Liver (tissue), 9 donors: Measurements from ENCODE around the gene NPHS2. TPM values are rescaled to one million over a fixed set of nuclear protein-coding genes. Genes with fewer than 3 reads are reported as not detected.

Experiments used
- DNase-seq: peaks from one replicate; pipeline ENCODE4 v3.0.0-alpha.2; 2017; ENCODE audit warnings: low spot score
- H3K27ac ChIP-seq, 2 donors: one replicate each; pipeline ENCODE4 v1.7.0; 2013; ENCODE audit warnings: inconsistent platforms in 2 of 2, low read length in 2 of 2, control low read depth in 1 of 2, low read depth in 1 of 2, mild to moderate bottlenecking in 1 of 2
- H3K27me3 ChIP-seq, 4 donors: one replicate each; pipeline versions ENCODE4 v1.6.1 to v1.7.0; 2013; ENCODE audit warnings: low read length in 3 of 4, inconsistent platforms in 1 of 4, mild to moderate bottlenecking in 1 of 4, moderate library complexity in 1 of 4; ENCODE audit not compliant: control insufficient read depth in 4 of 4, insufficient read depth in 4 of 4
- H3K36me3 ChIP-seq, 4 donors: one replicate each; pipeline versions ENCODE4 v1.6.1 to v1.7.0; 2013; ENCODE audit warnings: low read length in 3 of 4, mild to moderate bottlenecking in 3 of 4, low read depth in 1 of 4, moderate library complexity in 1 of 4; ENCODE audit not compliant: control insufficient read depth in 4 of 4, insufficient read depth in 3 of 4
- H3K4me1 ChIP-seq, 4 donors: one replicate each; pipeline versions ENCODE4 v1.6.1 to v1.7.0; 2013; ENCODE audit warnings: low read length in 3 of 4, mild to moderate bottlenecking in 3 of 4, moderate library complexity in 1 of 4; ENCODE audit not compliant: control insufficient read depth in 4 of 4, insufficient read depth in 4 of 4
- H3K4me3 ChIP-seq, 3 donors: one replicate each; pipeline versions ENCODE4 v1.6.1 to v1.7.0; 2013; ENCODE audit warnings: low read length in 3 of 3, control low read depth in 1 of 3, low read depth in 1 of 3, mild to moderate bottlenecking in 1 of 3
- H3K9ac ChIP-seq, 2 donors: one replicate each; pipeline ENCODE4 v1.7.0; 2013; ENCODE audit warnings: low read length in 2 of 2, mild to moderate bottlenecking in 2 of 2, moderate library complexity in 2 of 2, control low read depth in 1 of 2, low read depth in 1 of 2
- H3K9me3 ChIP-seq, 4 donors: one replicate each; pipeline versions ENCODE4 v1.6.1 to v1.7.0; 2013; ENCODE audit warnings: low read length in 3 of 4; ENCODE audit not compliant: control insufficient read depth in 4 of 4
- EGR1 ChIP-seq, 2 donors: IDR thresholded peaks; 2 replicates each; pipeline ENCODE4 v1.6.1; 2016 to 2018; ENCODE audit warnings: antibody characterized with exemption in 2 of 2, low read depth in 2 of 2
- FOXA1 ChIP-seq: IDR thresholded peaks from 2 replicates; pipeline ENCODE4 v1.6.1; 2016; ENCODE audit warnings: antibody characterized with exemption
- FOXA2 ChIP-seq: IDR thresholded peaks from 2 replicates; pipeline ENCODE4 v1.6.1; 2016; ENCODE audit warnings: antibody characterized with exemption
- GABPA ChIP-seq, 2 donors: IDR thresholded peaks in 1 of 2; conservative IDR thresholded peaks in 1 of 2; 2 replicates each; pipeline ENCODE4 v1.6.1; 2016; ENCODE audit warnings: antibody characterized with exemption in 2 of 2, mild to moderate bottlenecking in 1 of 2, moderate library complexity in 1 of 2
- JUND ChIP-seq, 2 donors: IDR thresholded peaks; 2 replicates each; pipeline ENCODE4 v1.6.1; 2016; ENCODE audit warnings: antibody characterized with exemption in 2 of 2
- NR2F2 ChIP-seq: IDR thresholded peaks from 2 replicates; pipeline ENCODE4 v1.6.1; 2016; ENCODE audit warnings: antibody characterized with exemption
- RAD21 ChIP-seq, 2 donors: IDR thresholded peaks; 2 replicates each; pipeline ENCODE4 v1.6.1; 2016; ENCODE audit warnings: antibody characterized with exemption in 2 of 2, mild to moderate bottlenecking in 2 of 2
- RXRA ChIP-seq, 2 donors: IDR thresholded peaks; 2 replicates each; pipeline ENCODE4 v1.6.1; 2017 to 2018; ENCODE audit warnings: antibody characterized with exemption in 2 of 2, mild to moderate bottlenecking in 1 of 2
- SP1 ChIP-seq: IDR thresholded peaks from 2 replicates; pipeline ENCODE4 v1.6.1; 2018; ENCODE audit warnings: antibody characterized with exemption, mild to moderate bottlenecking
- TAF1 ChIP-seq: conservative IDR thresholded peaks from 2 replicates; pipeline ENCODE4 v1.6.1; 2016; ENCODE audit warnings: antibody characterized with exemption, mild to moderate bottlenecking
- YY1 ChIP-seq: IDR thresholded peaks from 2 replicates; pipeline ENCODE4 v1.6.1; 2016; ENCODE audit warnings: antibody characterized with exemption, mild to moderate bottlenecking
- WGBS: extraction: QIAGEN DNeasy Blood & Tissue Kit; methylation state at CpG from one replicate; pipeline ENCODE4 v1.1.7; 2013; 5-methylcytosine and 5-hydroxymethylcytosine counted together
- polyA plus RNA-seq, 2 donors: library from polyadenylated mRNA; stranded (reverse) in 1 of 2; unstranded in 1 of 2; fragments of 200-250 nt in 1 of 2; fragments of >200 nt in 1 of 2; fragmentation: Nextera tagmentation in 1 of 2; extraction: Ambion mirVana in 1 of 2; gene quantifications; one replicate each; pipeline versions ENCODE4 v1.2.1 to v1.2.3, GENCODE V29; 2013 to 2015
- total RNA-seq, 2 donors: library from RNA; depleted of rRNA; stranded (reverse); fragments of >200 nt; gene quantifications; one replicate each; pipeline ENCODE4 v1.2.3, GENCODE V29; 2014
- TF ChIP-seq, protein P1 (sequence below): IDR thresholded peaks from 2 replicates; pipeline ENCODE4 v1.6.1; 2016; ENCODE audit warnings: antibody characterized with exemption
- TF ChIP-seq, protein P2 (sequence below): IDR thresholded peaks from 2 replicates; pipeline ENCODE4 v1.6.1; 2016; ENCODE audit warnings: antibody characterized with exemption
- TF ChIP-seq, protein P3 (sequence below): fragments of 150-350 bp; IDR thresholded peaks from 2 replicates; pipeline ENCODE4 v1.5.1; 2017; ENCODE audit warnings: improper control_type of control experiment, low read depth, low read length; ENCODE audit not compliant: missing input control
- TF ChIP-seq, protein P4 (sequence below): IDR thresholded peaks from 2 replicates; pipeline ENCODE4 v1.6.1; 2016; ENCODE audit warnings: antibody characterized with exemption
- TF ChIP-seq, protein P5 (sequence below): IDR thresholded peaks from 2 replicates; pipeline ENCODE4 v1.6.1; 2016; ENCODE audit warnings: antibody characterized with exemption, mild to moderate bottlenecking
- donor health status: healthy.
- donor health status: healthy.
- donor health status: healthy.
- donor health status: healthy.
- donor health status: healthy.

The NPHS2 gene
- total and polyA plus RNA-seq, 4 donors, result not detected

DNA sequence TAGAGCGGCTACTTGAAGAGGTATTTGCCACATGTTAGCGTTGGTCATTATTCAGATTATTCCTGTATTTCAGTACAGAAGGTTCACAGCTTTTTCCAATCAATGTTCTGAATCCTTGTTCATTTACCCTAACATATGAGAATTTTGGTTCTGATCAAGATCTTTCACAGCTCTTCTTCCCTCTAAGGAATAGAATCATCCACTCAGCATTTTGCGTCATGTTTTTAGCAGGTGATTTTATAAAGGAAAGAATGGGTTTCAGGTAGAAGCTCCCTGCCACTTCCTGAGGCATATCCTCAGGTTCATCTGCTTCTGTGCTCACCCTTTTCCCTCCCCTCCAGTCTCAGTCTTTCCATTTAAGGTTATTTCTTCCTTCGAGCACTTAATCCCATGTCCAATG is 66.4 kb downstream of the NPHS2 start:
- no peak for DNase-seq
- 84% methylated on average over 4 of the region's 4 CpGs for whole genome bisulfite sequencing
- Histone ChIP-seq H3K27me3 (no peaks in the 10 kb centered on the region), H3K9ac (no peak overlapping the region), H3K9me3 (no peaks in the 10 kb centered on the region), H3K4me1 (no peaks in the 10 kb centered on the region), H3K27ac (no peak overlapping the region), H3K4me3 (no peak overlapping the region), H3K36me3 (no peaks in the 10 kb centered on the region)
- TF ChIP-seq YY1, result no peak
- no peak for TF ChIP-seq RXRA (IDR thresholded peaks at IDR 0.05)
- TF ChIP-seq, protein P1, sequence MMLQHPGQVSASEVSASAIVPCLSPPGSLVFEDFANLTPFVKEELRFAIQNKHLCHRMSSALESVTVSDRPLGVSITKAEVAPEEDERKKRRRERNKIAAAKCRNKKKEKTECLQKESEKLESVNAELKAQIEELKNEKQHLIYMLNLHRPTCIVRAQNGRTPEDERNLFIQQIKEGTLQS, result no peak
- TF ChIP-seq, protein P2, sequence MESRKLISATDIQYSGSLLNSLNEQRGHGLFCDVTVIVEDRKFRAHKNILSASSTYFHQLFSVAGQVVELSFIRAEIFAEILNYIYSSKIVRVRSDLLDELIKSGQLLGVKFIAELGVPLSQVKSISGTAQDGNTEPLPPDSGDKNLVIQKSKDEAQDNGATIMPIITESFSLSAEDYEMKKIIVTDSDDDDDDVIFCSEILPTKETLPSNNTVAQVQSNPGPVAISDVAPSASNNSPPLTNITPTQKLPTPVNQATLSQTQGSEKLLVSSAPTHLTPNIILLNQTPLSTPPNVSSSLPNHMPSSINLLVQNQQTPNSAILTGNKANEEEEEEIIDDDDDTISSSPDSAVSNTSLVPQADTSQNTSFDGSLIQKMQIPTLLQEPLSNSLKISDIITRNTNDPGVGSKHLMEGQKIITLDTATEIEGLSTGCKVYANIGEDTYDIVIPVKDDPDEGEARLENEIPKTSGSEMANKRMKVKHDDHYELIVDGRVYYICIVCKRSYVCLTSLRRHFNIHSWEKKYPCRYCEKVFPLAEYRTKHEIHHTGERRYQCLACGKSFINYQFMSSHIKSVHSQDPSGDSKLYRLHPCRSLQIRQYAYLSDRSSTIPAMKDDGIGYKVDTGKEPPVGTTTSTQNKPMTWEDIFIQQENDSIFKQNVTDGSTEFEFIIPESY, result no peak
- TF ChIP-seq NR2F2, result no peak
- TF ChIP-seq TAF1, result no peak
- TF ChIP-seq FOXA1, result no peak
- TF ChIP-seq, protein P3, sequence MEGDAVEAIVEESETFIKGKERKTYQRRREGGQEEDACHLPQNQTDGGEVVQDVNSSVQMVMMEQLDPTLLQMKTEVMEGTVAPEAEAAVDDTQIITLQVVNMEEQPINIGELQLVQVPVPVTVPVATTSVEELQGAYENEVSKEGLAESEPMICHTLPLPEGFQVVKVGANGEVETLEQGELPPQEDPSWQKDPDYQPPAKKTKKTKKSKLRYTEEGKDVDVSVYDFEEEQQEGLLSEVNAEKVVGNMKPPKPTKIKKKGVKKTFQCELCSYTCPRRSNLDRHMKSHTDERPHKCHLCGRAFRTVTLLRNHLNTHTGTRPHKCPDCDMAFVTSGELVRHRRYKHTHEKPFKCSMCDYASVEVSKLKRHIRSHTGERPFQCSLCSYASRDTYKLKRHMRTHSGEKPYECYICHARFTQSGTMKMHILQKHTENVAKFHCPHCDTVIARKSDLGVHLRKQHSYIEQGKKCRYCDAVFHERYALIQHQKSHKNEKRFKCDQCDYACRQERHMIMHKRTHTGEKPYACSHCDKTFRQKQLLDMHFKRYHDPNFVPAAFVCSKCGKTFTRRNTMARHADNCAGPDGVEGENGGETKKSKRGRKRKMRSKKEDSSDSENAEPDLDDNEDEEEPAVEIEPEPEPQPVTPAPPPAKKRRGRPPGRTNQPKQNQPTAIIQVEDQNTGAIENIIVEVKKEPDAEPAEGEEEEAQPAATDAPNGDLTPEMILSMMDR, result no peak
- TF ChIP-seq JUND (IDR thresholded peaks at IDR 0.05), result no peak
- TF ChIP-seq, protein P4, sequence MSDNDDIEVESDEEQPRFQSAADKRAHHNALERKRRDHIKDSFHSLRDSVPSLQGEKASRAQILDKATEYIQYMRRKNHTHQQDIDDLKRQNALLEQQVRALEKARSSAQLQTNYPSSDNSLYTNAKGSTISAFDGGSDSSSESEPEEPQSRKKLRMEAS, result no peak
- no peak for TF ChIP-seq SP1

DNA sequence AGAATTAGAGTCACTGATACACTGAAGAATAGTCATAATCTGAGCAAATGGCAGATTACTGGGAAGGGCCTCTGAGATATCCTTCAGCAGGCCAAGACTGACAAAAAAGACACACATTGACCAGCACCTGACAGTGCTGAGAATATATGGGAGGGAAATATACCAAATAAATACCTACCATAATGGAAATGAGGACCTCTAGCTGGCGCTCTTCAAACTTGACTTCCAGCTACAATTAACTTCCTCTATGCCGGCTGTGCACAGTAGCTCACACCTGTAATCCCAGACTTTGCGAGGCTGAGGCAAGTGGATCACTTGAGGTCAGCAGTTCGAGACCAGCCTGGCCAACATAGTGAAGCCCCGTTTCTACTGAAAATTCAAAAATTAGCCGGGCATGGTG is 69.5 kb downstream of the NPHS2 start:
- no peaks in the 10 kb centered on the region for H3K27me3 ChIP-seq
- TF ChIP-seq, protein P1, result no peak
- no peak for TF ChIP-seq EGR1 (IDR thresholded peaks at IDR 0.05; ENCODE audit: low read depth in 2 of 2)
- TF ChIP-seq NR2F2, result no peak
- no peak for TF ChIP-seq FOXA1
- no peak for TF ChIP-seq GABPA (IDR thresholded peaks at IDR 0.05 in 1 of 2, conservative IDR thresholded peaks at IDR 0.05 in 1 of 2)
- no peak for TF ChIP-seq YY1
- TF ChIP-seq, protein P3, result no peak
- TF ChIP-seq, protein P5, sequence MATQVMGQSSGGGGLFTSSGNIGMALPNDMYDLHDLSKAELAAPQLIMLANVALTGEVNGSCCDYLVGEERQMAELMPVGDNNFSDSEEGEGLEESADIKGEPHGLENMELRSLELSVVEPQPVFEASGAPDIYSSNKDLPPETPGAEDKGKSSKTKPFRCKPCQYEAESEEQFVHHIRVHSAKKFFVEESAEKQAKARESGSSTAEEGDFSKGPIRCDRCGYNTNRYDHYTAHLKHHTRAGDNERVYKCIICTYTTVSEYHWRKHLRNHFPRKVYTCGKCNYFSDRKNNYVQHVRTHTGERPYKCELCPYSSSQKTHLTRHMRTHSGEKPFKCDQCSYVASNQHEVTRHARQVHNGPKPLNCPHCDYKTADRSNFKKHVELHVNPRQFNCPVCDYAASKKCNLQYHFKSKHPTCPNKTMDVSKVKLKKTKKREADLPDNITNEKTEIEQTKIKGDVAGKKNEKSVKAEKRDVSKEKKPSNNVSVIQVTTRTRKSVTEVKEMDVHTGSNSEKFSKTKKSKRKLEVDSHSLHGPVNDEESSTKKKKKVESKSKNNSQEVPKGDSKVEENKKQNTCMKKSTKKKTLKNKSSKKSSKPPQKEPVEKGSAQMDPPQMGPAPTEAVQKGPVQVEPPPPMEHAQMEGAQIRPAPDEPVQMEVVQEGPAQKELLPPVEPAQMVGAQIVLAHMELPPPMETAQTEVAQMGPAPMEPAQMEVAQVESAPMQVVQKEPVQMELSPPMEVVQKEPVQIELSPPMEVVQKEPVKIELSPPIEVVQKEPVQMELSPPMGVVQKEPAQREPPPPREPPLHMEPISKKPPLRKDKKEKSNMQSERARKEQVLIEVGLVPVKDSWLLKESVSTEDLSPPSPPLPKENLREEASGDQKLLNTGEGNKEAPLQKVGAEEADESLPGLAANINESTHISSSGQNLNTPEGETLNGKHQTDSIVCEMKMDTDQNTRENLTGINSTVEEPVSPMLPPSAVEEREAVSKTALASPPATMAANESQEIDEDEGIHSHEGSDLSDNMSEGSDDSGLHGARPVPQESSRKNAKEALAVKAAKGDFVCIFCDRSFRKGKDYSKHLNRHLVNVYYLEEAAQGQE, result no peak
- TF ChIP-seq FOXA2, result no peak
- TF ChIP-seq RAD21 (IDR thresholded peaks at IDR 0.05), result no peak
- TF ChIP-seq RXRA (IDR thresholded peaks at IDR 0.05), result no peak
- no peak overlapping the region for H3K9ac ChIP-seq
- H3K4me3 ChIP-seq, result no peak overlapping the region
- DNase-seq, result no peak
- H3K27ac ChIP-seq, result no peak overlapping the region
- H3K36me3 ChIP-seq, result no peaks in the 10 kb centered on the region
- WGBS, result 89% methylated on average over 6 of the region's 6 CpGs
- H3K4me1 ChIP-seq, result no peaks in the 10 kb centered on the region
- no peaks in the 10 kb centered on the region for H3K9me3 ChIP-seq
